K562 (cell line): Measurements from ENCODE around the gene URI1. TPM values are rescaled to one million over a fixed set of nuclear protein-coding genes. Genes with fewer than 3 reads are reported as not detected.

Source experiments
- ATAC-seq: fragments of 200-7000 bp; cut with Tn5 transposase; 3 replicates; pipeline ENCODE4 v1.9.1; 2020; ENCODE audit warnings: moderate library complexity
- BruUV-seq: library from RNA; stranded (reverse); fragments of 400-500 nt; replicated peaks from 2 replicates; lab custom pipeline; 2021; lab: Mats Ljungman, UMichigan
- CTCF ChIA-PET: fragments of 300-600 bp; formaldehyde crosslinking; extraction: SDS; loops from one replicate; lab custom pipeline; 2021; ENCODE audit warnings: low intra/inter-chr PET ratio; lab: Yijun Ruan, JAX
- POLR2A ChIA-PET: fragments of 300-600, 350-650 bp; sonication (Branson Sonifier 250); formaldehyde crosslinking; extraction: SDS; loops from one replicate; lab custom pipeline; 2021; ENCODE audit warnings: antibody characterized with exemption, inconsistent platforms; lab: Yijun Ruan, JAX
- DNase-seq, 4 experiments: peaks; one replicate each; pipeline versions ENCODE4 v3.0.0 to v3.0.0-alpha.2; 2011 to 2018; ENCODE audit warnings: low spot score in 3 of 4, mixed read lengths in 3 of 4; ENCODE audit errors: extremely low read depth in 1 of 4
- FAIRE-seq: peaks from 2 replicates; lab custom pipeline; 2011; peaks lifted over from hg19 to GRCh38; lab: Jason Lieb, UNC
- H2AFZ ChIP-seq: 2 replicates; pipeline ENCODE4 v1.6.0; 2011; ENCODE audit warnings: low read depth, low read length, control low read depth, inconsistent platforms
- H3K27ac ChIP-seq: fragments of 200-600 bp; 3 replicates; pipeline ENCODE4 v1.8.0; 2011; ENCODE audit warnings: low read depth, mild to moderate bottlenecking, control low read depth, inconsistent platforms, low read length, moderate library complexity, mixed read lengths; ENCODE audit errors: extremely low read depth
- H3K27me3 ChIP-seq, 2 experiments: fragments of 300-600 bp in 1 of 2; 2 replicates in 1 of 2; 3 replicates in 1 of 2; pipeline versions ENCODE4 v1.6.0 to v1.8.0; 2011; ENCODE audit warnings: inconsistent platforms in 2 of 2, low read length in 2 of 2, mild to moderate bottlenecking in 1 of 2, mixed read lengths in 1 of 2, moderate library complexity in 1 of 2; ENCODE audit not compliant: control insufficient read depth in 2 of 2, insufficient read depth in 2 of 2
- H3K36me3 ChIP-seq: fragments of 300-600 bp; 3 replicates; pipeline ENCODE4 v1.8.0; 2011; ENCODE audit warnings: mild to moderate bottlenecking, low read length, inconsistent platforms; ENCODE audit not compliant: control insufficient read depth, insufficient read depth
- H3K4me1 ChIP-seq, 2 experiments: fragments of 200-600 bp in 1 of 2; replicated peaks in 1 of 2; 2 replicates in 1 of 2; 3 replicates in 1 of 2; pipeline versions ENCODE4 v1.5.1 to v1.8.0; 2011; ENCODE audit warnings: inconsistent platforms in 2 of 2, low read length in 2 of 2, mild to moderate bottlenecking in 1 of 2, mixed read lengths in 1 of 2, moderate library complexity in 1 of 2; ENCODE audit not compliant: control insufficient read depth in 2 of 2, insufficient read depth in 2 of 2
- H3K4me2 ChIP-seq: 2 replicates; pipeline ENCODE4 v1.6.1; 2011; ENCODE audit warnings: low read length, control low read depth, inconsistent platforms, mixed read lengths; ENCODE audit not compliant: insufficient read depth
- H3K4me3 ChIP-seq: fragments of 200-600 bp; sonication (generic), shearing (Covaris generic); 2 replicates; pipeline ENCODE4 v1.5.1; 2016; ENCODE audit warnings: control low read depth, inconsistent platforms
- H3K79me2 ChIP-seq: fragments of 200-600 bp; 3 replicates; pipeline ENCODE4 v1.8.0; 2011; ENCODE audit warnings: low read length, inconsistent platforms; ENCODE audit not compliant: control insufficient read depth, insufficient read depth
- H3K9ac ChIP-seq, 2 experiments: 2 replicates each; pipeline versions ENCODE4 v1.6.0 to v1.6.1; 2011; ENCODE audit warnings: low read depth in 2 of 2, low read length in 2 of 2, control low read depth in 1 of 2, inconsistent platforms in 1 of 2, mild to moderate bottlenecking in 1 of 2, mixed read lengths in 1 of 2; ENCODE audit not compliant: insufficient read depth in 1 of 2
- H3K9me1 ChIP-seq: one replicate; pipeline ENCODE4 v1.6.0; 2011; ENCODE audit warnings: inconsistent platforms, mild to moderate bottlenecking, low read length, moderate library complexity; ENCODE audit not compliant: control insufficient read depth, insufficient read depth
- H3K9me3 ChIP-seq: replicated peaks from 2 replicates; pipeline ENCODE4 v1.5.1; 2011; ENCODE audit warnings: low read depth, low read length, inconsistent platforms; ENCODE audit not compliant: control insufficient read depth, insufficient read depth
- H4K20me1 ChIP-seq: replicated peaks from 2 replicates; pipeline ENCODE4 v1.6.1; 2011; ENCODE audit warnings: low read length, inconsistent platforms, mixed read lengths; ENCODE audit not compliant: control insufficient read depth, insufficient read depth
- BMI1 ChIP-seq: fragments of 150-350 bp; IDR thresholded peaks from 2 replicates; pipeline ENCODE4 v1.6.1; 2014; ENCODE audit warnings: low read length
- CC2D1A ChIP-seq: fragments of 450-650 bp; IDR thresholded peaks from 2 replicates; pipeline ENCODE4 v1.6.1; 2017; ENCODE audit warnings: mild to moderate bottlenecking
- CREB3L1 ChIP-seq: fragments of 450-650 bp; IDR thresholded peaks from 2 replicates; pipeline ENCODE4 v1.6.1; 2014; ENCODE audit warnings: low read depth, mild to moderate bottlenecking, moderate library complexity, borderline replicate concordance
- FUS ChIP-seq: fragments of 200-400 bp; formaldehyde crosslinking; optimal IDR thresholded peaks from 2 replicates; pipeline ENCODE3; 2017; ENCODE audit warnings: low read depth, low read length
- HBP1 ChIP-seq: fragments of 450-650 bp; formaldehyde crosslinking; IDR thresholded peaks from 2 replicates; pipeline ENCODE4 v1.4.0; 2022; ENCODE audit warnings: missing genetic modification characterization
- HNRNPL ChIP-seq: fragments of 200-400 bp; formaldehyde crosslinking; IDR thresholded peaks from 2 replicates; pipeline ENCODE4 v1.6.1; 2017; ENCODE audit warnings: low read depth, mild to moderate bottlenecking, low read length
- KDM1A ChIP-seq, 2 experiments: fragments of 450-650 bp; IDR thresholded peaks; 2 replicates each; pipeline ENCODE4 v1.6.1; 2016; ENCODE audit warnings: mild to moderate bottlenecking in 2 of 2
- NKRF ChIP-seq: fragments of 450-650 bp; IDR thresholded peaks from 2 replicates; pipeline ENCODE4 v1.6.1; 2016; ENCODE audit warnings: borderline replicate concordance
- OTX1 ChIP-seq: fragments of 450-650 bp; formaldehyde crosslinking; IDR thresholded peaks from 2 replicates; pipeline ENCODE4 v1.4.0; 2022; ENCODE audit warnings: mild to moderate bottlenecking
- RFX7 ChIP-seq: fragments of 250-450 bp; sonication (Bioruptor Pico); IDR thresholded peaks from 2 replicates; pipeline ENCODE4 v1.5.1; 2021; ENCODE audit warnings: mild to moderate bottlenecking
- RUNX1 ChIP-seq: sonication (generic); IDR thresholded peaks from 2 replicates; pipeline ENCODE4 v1.6.1; 2016; ENCODE audit warnings: antibody characterized with exemption, low read depth
- TSHZ1 ChIP-seq: fragments of 250-450 bp; sonication (Bioruptor Pico); IDR thresholded peaks from 2 replicates; pipeline ENCODE4 v1.4.0; 2020; ENCODE audit warnings: mild to moderate bottlenecking, moderate library complexity
- ZBTB1 ChIP-seq: sonication (generic); formaldehyde crosslinking; IDR thresholded peaks from 2 replicates; pipeline ENCODE4 v1.8.1; 2023; ENCODE audit warnings: missing genetic modification reagents, low read depth, mild to moderate bottlenecking, borderline replicate concordance
- ZFP1 ChIP-seq: fragments of 450-650 bp; formaldehyde crosslinking; IDR thresholded peaks from 2 replicates; pipeline ENCODE4 v1.4.0; 2020; ENCODE audit warnings: mild to moderate bottlenecking, mixed read lengths
- ZNF121 ChIP-seq: sonication (generic); formaldehyde crosslinking; conservative IDR thresholded peaks from 2 replicates; pipeline ENCODE4 v1.8.0; 2022; ENCODE audit warnings: missing genetic modification reagents
- ZNF57 ChIP-seq: fragments of 450-650 bp; formaldehyde crosslinking; IDR thresholded peaks from 2 replicates; pipeline ENCODE4 v1.4.0; 2020; ENCODE audit warnings: mild to moderate bottlenecking, moderate library complexity
- WGBS: fragments of 100-300 bp; shearing (Covaris generic); methylation state at CpG from one replicate; pipeline ENCODE4 v1.1.6; 2016; ENCODE audit warnings: low coverage, mixed read lengths; ENCODE audit not compliant: insufficient coverage; ENCODE audit errors: missing lambda C conversion rate; 5-methylcytosine and 5-hydroxymethylcytosine counted together
- in situ Hi-C: fragments of 300-500 bp; cut with MboI; formaldehyde crosslinking; loops from 4 replicates; pipeline ENCODE4 v1.15.0; 2018; ENCODE audit warnings: inconsistent platforms, mixed read lengths
- intact Hi-C: fragments of 100-400 bp; cut with micrococcal nuclease; formaldehyde crosslinking; loops from 2 replicates; pipeline ENCODE4 v1.14.2; 2022
- polyA plus RNA-seq, 8 experiments: library from polyadenylated mRNA; depleted of rRNA in 4 of 8; stranded (reverse) in 5 of 8; unstranded in 3 of 8; fragments of >200 nt; fragmentation: Nextera tagmentation in 2 of 8; fragmentation: Illumina TruSeq in 1 of 8; extraction: Ambion mirVana in 2 of 8; extraction: Trizol in 1 of 8; gene quantifications; 2 replicates each; pipeline versions ENCODE4 v1.2.1 to v1.2.3, GENCODE V29; 2011 to 2014; ENCODE audit warnings: inconsistent platforms in 1 of 8, missing spikeins in 1 of 8
- total RNA-seq, 7 experiments: library from RNA; depleted of rRNA in 6 of 7; stranded (reverse); fragments of >200 nt in 6 of 7; fragmentation: Illumina TruSeq in 2 of 7; extraction: Trizol in 2 of 7; gene quantifications; 2 replicates each; pipeline versions ENCODE4 v1.2.1 to v1.2.3, GENCODE V29; 2011 to 2021; ENCODE audit warnings: low replicate concordance in 1 of 7

Gene URI1
- total and polyA plus RNA-seq, 9 of the 15 experiments (the other 6 are each of a cell fraction or from before 2014, with no cell fraction given) = 16.9 to 87.4 (median 63.9) TPM

GRCh38 chr19:30000862-30001261, 58.8 kb downstream of the URI1 start:
- no peak overlapping the region for H3K4me2 ChIP-seq
- peaks cover 0 to 2% of the 10 kb centered on the region in 2 experiments; a peak in 1 of 5 replicates for H3K4me1 ChIP-seq
- no peak for DNase-seq
- intact Hi-C loops (no loop called here), in situ Hi-C loops (no loop called here)
- 100% methylated on average over 1 of the region's 1 CpG for WGBS
- no peak overlapping the region for H3K27ac ChIP-seq
- H3K4me3 ChIP-seq = no peak overlapping the region
- ChIA-PET POLR2A (no interaction called here), CTCF (no interaction called here)
- BruUV-seq = no TSS peak
- no peak overlapping the region for H2AFZ ChIP-seq
- H3K9me1 ChIP-seq = no peaks in the 10 kb centered on the region
- FAIRE-seq = no peak
- no peaks in the 10 kb centered on the region for H3K27me3 ChIP-seq
- peaks cover 93% of the 10 kb centered on the region for H3K79me2 ChIP-seq
- H4K20me1 ChIP-seq = no peaks in the 10 kb centered on the region
- no peak overlapping the region for H3K9ac ChIP-seq
- ATAC-seq = no peak
- peaks cover 22% of the 10 kb centered on the region; the same call in 2 of the 3 replicates for H3K36me3 ChIP-seq
- no peaks in the 10 kb centered on the region; the same call in 1 of the 2 replicates for H3K9me3 ChIP-seq
- no peak for TF ChIP-seq FUS
- TF ChIP-seq ZNF57 (CRISPR knock-in tag) = no peak
- no peak for TF ChIP-seq HNRNPL
- no peak for TF ChIP-seq OTX1 (CRISPR knock-in tag)
- no peak for TF ChIP-seq CREB3L1
- TF ChIP-seq NKRF = no peak
- TF ChIP-seq TSHZ1 (CRISPR knock-in tag) = no peak
- TF ChIP-seq ZFP1 = no peak
- no peak for TF ChIP-seq RFX7
- no peak for TF ChIP-seq ZNF121
- no peak for TF ChIP-seq KDM1A (IDR thresholded peaks at IDR 0.05)
- no peak for TF ChIP-seq BMI1
- TF ChIP-seq HBP1 = no peak
- no peak for TF ChIP-seq ZBTB1
- TF ChIP-seq CC2D1A = no peak
- no peak for TF ChIP-seq RUNX1
